Cerebellar nuclear complex (tissue), 1 donor: ENCODE measurements around the gene FOXL2NB.

Experiments
- DNase-seq, 2 experiments: peaks; one replicate each; lab custom pipeline; 2025; lab: John Stamatoyannopoulos, UW

The FOXL2NB gene

GRCh38 chr3:138945709-138946662 is 1.0 kb upstream of the FOXL2NB start:
- DNase-seq: no peak

GRCh38 chr3:138947495-138948121 is 591 bp downstream of the FOXL2NB start:
- no peak for DNase-seq

- no peak for DNase-seq
Observed at GRCh38 chr3:138948371-138949001, 1.5 kb downstream of the FOXL2NB start.

- no peak for DNase-seq
Observed at GRCh38 chr3:138949002-138949418, 2.0 kb downstream of the FOXL2NB start.

- no peak for DNase-seq
Observed at GRCh38 chr3:138949445-138950005, 2.5 kb downstream of the FOXL2NB start.

- DNase-seq: no peak
Observed at GRCh38 chr3:138950006-138950644, 3.1 kb downstream of the FOXL2NB start.

GRCh38 chr3:138950701-138951100 is 3.7 kb downstream of the FOXL2NB start:
- DNase-seq: no peak

- no peak for DNase-seq
Observed at GRCh38 chr3:138960417-138960852, 13.4 kb downstream of the FOXL2NB start.

GRCh38 chr3:138962854-138963560 is 16.0 kb downstream of the FOXL2NB start:
- DNase-seq: no peak

- DNase-seq: no peak
Observed at GRCh38 chr3:138964264-138964663, 17.2 kb downstream of the FOXL2NB start.

- DNase-seq: no peak
Observed at GRCh38 chr3:138964923-138965322, 17.9 kb downstream of the FOXL2NB start.

- no peak for DNase-seq
Observed at GRCh38 chr3:138971766-138972320, 24.8 kb downstream of the FOXL2NB start.

- no peak for DNase-seq
Observed at GRCh38 chr3:138972941-138973340, 25.9 kb downstream of the FOXL2NB start.

GRCh38 chr3:138974462-138974861 is 27.4 kb downstream of the FOXL2NB start:
- DNase-seq: no peak

- no peak for DNase-seq
Observed at GRCh38 chr3:138975351-138975750, 28.3 kb downstream of the FOXL2NB start.

- DNase-seq: no peak
Observed at GRCh38 chr3:138976047-138976446, 29.0 kb downstream of the FOXL2NB start.

GRCh38 chr3:138984816-138985215 is 37.8 kb downstream of the FOXL2NB start:
- DNase-seq: no peak

- DNase-seq: no peak
Observed at GRCh38 chr3:138985932-138986331, 38.9 kb downstream of the FOXL2NB start.

GRCh38 chr3:138987181-138987580 is 40.2 kb downstream of the FOXL2NB start:
- DNase-seq: no peak

GRCh38 chr3:138995706-138996105 is 48.7 kb downstream of the FOXL2NB start:
- DNase-seq: no peak
